ENCODE results near the gene TEX29. TPM values are rescaled to one million over a fixed set of nuclear protein-coding genes. Genes with fewer than 3 reads are reported as not detected.

TEX29 gene
- polyA plus RNA-seq, 1 of the 3 experiments (the other 2 are of a cell fraction) = 0.18 TPM

DNA sequence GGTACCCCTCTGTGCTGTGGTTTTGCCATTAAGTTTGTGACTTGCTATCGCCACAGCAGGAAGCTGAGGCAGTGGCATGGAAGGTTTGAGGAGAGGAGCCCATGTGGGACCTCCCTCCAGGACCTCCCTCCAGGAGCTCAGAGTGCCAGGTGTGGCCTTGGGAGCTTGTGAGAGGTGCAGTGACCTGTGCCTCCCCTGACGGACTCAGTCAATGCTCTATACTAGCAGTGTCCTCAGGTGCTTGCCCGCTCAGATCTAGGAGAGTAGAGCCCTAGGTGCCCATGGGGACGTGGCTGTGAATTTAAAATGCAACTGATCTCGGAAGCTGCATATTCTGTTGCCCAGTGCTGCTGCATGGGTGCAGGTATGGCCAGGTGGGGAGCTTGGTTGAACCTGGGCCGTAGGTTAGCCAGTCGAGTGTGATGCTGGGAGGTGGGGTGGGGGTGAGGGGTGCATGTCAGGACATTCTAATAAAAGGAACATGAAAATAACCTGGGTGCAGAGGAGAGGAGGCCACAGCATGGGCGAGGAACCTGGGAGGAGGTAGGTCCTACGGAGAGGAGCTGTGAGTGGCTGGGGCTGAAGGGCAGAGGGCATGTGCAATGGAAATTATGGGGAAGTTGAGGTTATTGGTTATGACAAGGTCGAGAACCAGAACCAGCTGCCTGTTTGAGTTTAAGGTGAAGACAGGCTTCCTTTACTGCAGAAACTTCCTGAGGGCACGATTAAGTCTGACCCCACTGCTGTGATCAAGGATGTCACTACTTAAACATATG lies 41.6 kb downstream of the TEX29 start:
- Histone ChIP-seq H3K27me3 (ENCODE audit: insufficient read depth) (peaks cover 26% of the 10 kb centered on the region; the same call in 1 of the 2 replicates), H4K20me1 (ENCODE audit: insufficient read depth) (no peaks in the 10 kb centered on the region), H3K36me3 (replicated peaks in 1 of 2; ENCODE audit: control insufficient read depth in 1 of 2, insufficient read depth in 2 of 2, low read length in 1 of 2) (no peaks in the 10 kb centered on the region), H3K4me1 (ENCODE audit: control insufficient read depth in 1 of 2, insufficient read depth in 2 of 2, low read depth in 1 of 2, low read length in 1 of 2) (no peaks in the 10 kb centered on the region), H2AFZ (ENCODE audit: low read depth) (no peak overlapping the region), H3F3A (replicated peaks; ENCODE audit: insufficient read depth) (no peaks in the 10 kb centered on the region), H3K27ac (ENCODE audit: low read depth in 2 of 2, low read length in 1 of 2) (no peak overlapping the region), H3K79me2 (ENCODE audit: insufficient read depth) (no peaks in the 10 kb centered on the region), H3K9ac (no peak overlapping the region), H3K4me3 (ENCODE audit: low read depth in 2 of 2, low read length in 1 of 2) (no peak overlapping the region), H3K4me2 (no peak overlapping the region), H3K9me2 (no peaks in the 10 kb centered on the region), H3K9me3 (no peaks in the 10 kb centered on the region)
- WGBS (ENCODE audit: low lambda C conversion rate) = 10% methylated on average over 8 of the region's 11 CpGs
- TF ChIP-seq RAD21 (IDR thresholded peaks at IDR 0.05; ENCODE audit: low read length) (no peak), RCOR1 (IDR thresholded peaks at IDR 0.05; ENCODE audit: low read length) (no peak), GABPA (IDR thresholded peaks at IDR 0.05; ENCODE audit: low read depth) (no peak), TEAD4 (IDR thresholded peaks at IDR 0.05; ENCODE audit: borderline replicate concordance, insufficient read depth) (no peak), NRF1 (IDR thresholded peaks at IDR 0.05; ENCODE audit: low read depth, low read length) (no peak), YY1 (IDR thresholded peaks at IDR 0.05; ENCODE audit: low read depth) (no peak), USF1 (IDR thresholded peaks at IDR 0.05; ENCODE audit: borderline replicate concordance, low read depth) (no peak), FOXJ3 (CRISPR knock-in tag; IDR thresholded peaks at IDR 0.05) (no peak), JUND (IDR thresholded peaks at IDR 0.05) (no peak), NFIC (IDR thresholded peaks at IDR 0.05; ENCODE audit: borderline replicate concordance) (no peak), EP300 (IDR thresholded peaks at IDR 0.05; ENCODE audit: borderline replicate concordance in 1 of 2, low read depth in 1 of 2, low read length in 1 of 2) (no peak), TAF1 (IDR thresholded peaks at IDR 0.05; ENCODE audit: borderline replicate concordance, low read depth, low read length) (no peak), MXI1 (IDR thresholded peaks at IDR 0.05; ENCODE audit: low read depth, low read length) (no peak), MEF2A (IDR thresholded peaks at IDR 0.05; ENCODE audit: borderline replicate concordance, low read depth) (no peak), TCF12 (IDR thresholded peaks at IDR 0.05) (no peak)
- TF ChIP-seq, protein P1, sequence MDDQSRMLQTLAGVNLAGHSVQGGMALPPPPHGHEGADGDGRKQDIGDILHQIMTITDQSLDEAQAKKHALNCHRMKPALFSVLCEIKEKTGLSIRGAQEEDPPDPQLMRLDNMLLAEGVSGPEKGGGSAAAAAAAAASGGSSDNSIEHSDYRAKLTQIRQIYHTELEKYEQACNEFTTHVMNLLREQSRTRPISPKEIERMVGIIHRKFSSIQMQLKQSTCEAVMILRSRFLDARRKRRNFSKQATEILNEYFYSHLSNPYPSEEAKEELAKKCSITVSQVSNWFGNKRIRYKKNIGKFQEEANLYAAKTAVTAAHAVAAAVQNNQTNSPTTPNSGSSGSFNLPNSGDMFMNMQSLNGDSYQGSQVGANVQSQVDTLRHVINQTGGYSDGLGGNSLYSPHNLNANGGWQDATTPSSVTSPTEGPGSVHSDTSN (IDR thresholded peaks at IDR 0.05) = no peak
- TF ChIP-seq, protein P2, sequence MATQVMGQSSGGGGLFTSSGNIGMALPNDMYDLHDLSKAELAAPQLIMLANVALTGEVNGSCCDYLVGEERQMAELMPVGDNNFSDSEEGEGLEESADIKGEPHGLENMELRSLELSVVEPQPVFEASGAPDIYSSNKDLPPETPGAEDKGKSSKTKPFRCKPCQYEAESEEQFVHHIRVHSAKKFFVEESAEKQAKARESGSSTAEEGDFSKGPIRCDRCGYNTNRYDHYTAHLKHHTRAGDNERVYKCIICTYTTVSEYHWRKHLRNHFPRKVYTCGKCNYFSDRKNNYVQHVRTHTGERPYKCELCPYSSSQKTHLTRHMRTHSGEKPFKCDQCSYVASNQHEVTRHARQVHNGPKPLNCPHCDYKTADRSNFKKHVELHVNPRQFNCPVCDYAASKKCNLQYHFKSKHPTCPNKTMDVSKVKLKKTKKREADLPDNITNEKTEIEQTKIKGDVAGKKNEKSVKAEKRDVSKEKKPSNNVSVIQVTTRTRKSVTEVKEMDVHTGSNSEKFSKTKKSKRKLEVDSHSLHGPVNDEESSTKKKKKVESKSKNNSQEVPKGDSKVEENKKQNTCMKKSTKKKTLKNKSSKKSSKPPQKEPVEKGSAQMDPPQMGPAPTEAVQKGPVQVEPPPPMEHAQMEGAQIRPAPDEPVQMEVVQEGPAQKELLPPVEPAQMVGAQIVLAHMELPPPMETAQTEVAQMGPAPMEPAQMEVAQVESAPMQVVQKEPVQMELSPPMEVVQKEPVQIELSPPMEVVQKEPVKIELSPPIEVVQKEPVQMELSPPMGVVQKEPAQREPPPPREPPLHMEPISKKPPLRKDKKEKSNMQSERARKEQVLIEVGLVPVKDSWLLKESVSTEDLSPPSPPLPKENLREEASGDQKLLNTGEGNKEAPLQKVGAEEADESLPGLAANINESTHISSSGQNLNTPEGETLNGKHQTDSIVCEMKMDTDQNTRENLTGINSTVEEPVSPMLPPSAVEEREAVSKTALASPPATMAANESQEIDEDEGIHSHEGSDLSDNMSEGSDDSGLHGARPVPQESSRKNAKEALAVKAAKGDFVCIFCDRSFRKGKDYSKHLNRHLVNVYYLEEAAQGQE (IDR thresholded peaks at IDR 0.05; ENCODE audit: low read depth, low read length) = no peak
- TF ChIP-seq, protein P3, sequence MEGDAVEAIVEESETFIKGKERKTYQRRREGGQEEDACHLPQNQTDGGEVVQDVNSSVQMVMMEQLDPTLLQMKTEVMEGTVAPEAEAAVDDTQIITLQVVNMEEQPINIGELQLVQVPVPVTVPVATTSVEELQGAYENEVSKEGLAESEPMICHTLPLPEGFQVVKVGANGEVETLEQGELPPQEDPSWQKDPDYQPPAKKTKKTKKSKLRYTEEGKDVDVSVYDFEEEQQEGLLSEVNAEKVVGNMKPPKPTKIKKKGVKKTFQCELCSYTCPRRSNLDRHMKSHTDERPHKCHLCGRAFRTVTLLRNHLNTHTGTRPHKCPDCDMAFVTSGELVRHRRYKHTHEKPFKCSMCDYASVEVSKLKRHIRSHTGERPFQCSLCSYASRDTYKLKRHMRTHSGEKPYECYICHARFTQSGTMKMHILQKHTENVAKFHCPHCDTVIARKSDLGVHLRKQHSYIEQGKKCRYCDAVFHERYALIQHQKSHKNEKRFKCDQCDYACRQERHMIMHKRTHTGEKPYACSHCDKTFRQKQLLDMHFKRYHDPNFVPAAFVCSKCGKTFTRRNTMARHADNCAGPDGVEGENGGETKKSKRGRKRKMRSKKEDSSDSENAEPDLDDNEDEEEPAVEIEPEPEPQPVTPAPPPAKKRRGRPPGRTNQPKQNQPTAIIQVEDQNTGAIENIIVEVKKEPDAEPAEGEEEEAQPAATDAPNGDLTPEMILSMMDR (IDR thresholded peaks at IDR 0.05) = no peak
- ChIA-PET POLR2A (no interaction called here), CTCF (interaction anchor here (1.2 to 1.5 kb wide), 2 partner anchors 9 to 294 kb away, joined by 3 to 4 read pairs; no protein-coding TSS in a partner anchor)
- DNase-seq = no peak

Data from SK-N-SH (cell line).